HG03095 (cell line): ENCODE data around the gene NXF3.
"Not testable (repeated sequence)": the region's sequence is repeated elsewhere in the genome, so short reads cannot be mapped to it uniquely, and the experiment has no call there.

Source experiments
- ATAC-seq: cut with Tn5 transposase; IDR thresholded peaks from one replicate; pipeline ENCODE4 v1.9.1; 2021; ENCODE audit warnings: moderate library complexity; ENCODE audit not compliant: unreplicated experiment

The NXF3 gene

GRCh38 chrX:103092942-103093341 is at the start of gene NXF3:
Gene NXF3 (minus strand): TSS chrX:103093143. CDS start chrX:103093023, 120 bp downstream.
- ATAC-seq: no peak

- ATAC-seq: not testable (repeated sequence)
These were observed 43.6 kb upstream of the NXF3 start for GRCh38 chrX:103136528-103136927.

GRCh38 chrX:103124284-103124683 is 31.3 kb upstream of the NXF3 start:
- ATAC-seq: no peak

- no peak for ATAC-seq
These were observed 27.8 kb upstream of the NXF3 start for GRCh38 chrX:103120748-103121147.

GRCh38 chrX:103116970-103117369 is 24.0 kb upstream of the NXF3 start:
- ATAC-seq: not testable (repeated sequence)

- not testable (repeated sequence) for ATAC-seq
These were observed 16.6 kb upstream of the NXF3 start for GRCh38 chrX:103109497-103109896.

GRCh38 chrX:103107836-103108235 is 14.9 kb upstream of the NXF3 start:
- no peak for ATAC-seq

- not testable (repeated sequence) for ATAC-seq
These were observed 14.3 kb upstream of the NXF3 start for GRCh38 chrX:103107227-103107737.

- not testable (repeated sequence) for ATAC-seq
These were observed 11.4 kb upstream of the NXF3 start for GRCh38 chrX:103104370-103104769.

GRCh38 chrX:103103866-103104265 is 10.9 kb upstream of the NXF3 start:
- not testable (repeated sequence) for ATAC-seq

- no peak for ATAC-seq
These were observed 8.5 kb upstream of the NXF3 start for GRCh38 chrX:103101299-103102042.

GRCh38 chrX:103100484-103100883 is 7.5 kb upstream of the NXF3 start:
- no peak for ATAC-seq

- no peak for ATAC-seq
These were observed 6.7 kb upstream of the NXF3 start for GRCh38 chrX:103099691-103100090.

GRCh38 chrX:103098488-103098887 is 5.5 kb upstream of the NXF3 start:
- no peak for ATAC-seq

- ATAC-seq: no peak
These were observed 11.9 kb downstream of the NXF3 start for GRCh38 chrX:103081051-103081450.

GRCh38 chrX:103073467-103073866 is 19.5 kb downstream of the NXF3 start:
- ATAC-seq: no peak

GRCh38 chrX:103066606-103067005 is 26.3 kb downstream of the NXF3 start:
- ATAC-seq: no peak

GRCh38 chrX:103063918-103064434 is 29.0 kb downstream of the NXF3 start, which contains the start of gene BEX1:
Gene BEX1 (minus strand): TSS chrX:103064171. CDS start chrX:103063274, 897 bp downstream.
- ATAC-seq: no peak

GRCh38 chrX:103063191-103063845 is 29.6 kb downstream of the NXF3 start:
- ATAC-seq: no peak

- ATAC-seq: no peak
These were observed 31.5 kb downstream of the NXF3 start for GRCh38 chrX:103061486-103061885.

GRCh38 chrX:103056902-103057301 is 36.0 kb downstream of the NXF3 start:
- ATAC-seq: no peak

- no peak for ATAC-seq
These were observed 40.3 kb downstream of the NXF3 start for GRCh38 chrX:103052625-103053024.
